ENCODE data around the gene FZD7.

The FZD7 gene

DNA sequence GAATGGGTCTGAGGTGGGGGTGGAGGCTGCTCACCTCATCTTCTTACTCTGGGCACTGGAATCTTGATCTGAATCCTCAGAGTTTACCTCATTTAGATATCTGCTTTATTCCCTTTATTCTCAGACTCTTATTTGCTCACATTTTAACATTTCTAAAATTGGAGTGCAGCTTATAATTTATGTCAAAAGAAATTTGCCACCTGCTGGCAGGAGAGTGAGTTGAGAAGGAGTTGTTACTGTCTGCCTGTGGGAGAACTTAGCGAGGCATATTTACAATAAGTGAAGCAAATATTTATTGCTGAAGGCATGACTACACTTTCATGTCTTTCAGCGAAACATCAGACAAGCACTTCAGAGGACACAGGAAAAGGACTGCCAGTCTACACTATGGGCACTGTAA lies 23.0 kb downstream of the FZD7 start:
- Histone ChIP-seq H3K4me1 (no peaks in the 10 kb centered on the region), H3K27me3 (ENCODE audit: control insufficient read depth, insufficient read depth, low read length) (no peaks in the 10 kb centered on the region), H3K9me3 (ENCODE audit: control insufficient read depth, low read length) (no peaks in the 10 kb centered on the region), H3K4me2 (ENCODE audit: low read length) (no peak overlapping the region), H3K36me3 (ENCODE audit: control insufficient read depth, insufficient read depth, low read length) (no peaks in the 10 kb centered on the region), H3K9ac (no peak overlapping the region), H3K79me2 (no peaks in the 10 kb centered on the region), H3K4me3 (ENCODE audit: low read depth, low read length) (no peak overlapping the region), H2AFZ (no peak overlapping the region), H3K27ac (no peak overlapping the region)
- TF ChIP-seq, protein P1, sequence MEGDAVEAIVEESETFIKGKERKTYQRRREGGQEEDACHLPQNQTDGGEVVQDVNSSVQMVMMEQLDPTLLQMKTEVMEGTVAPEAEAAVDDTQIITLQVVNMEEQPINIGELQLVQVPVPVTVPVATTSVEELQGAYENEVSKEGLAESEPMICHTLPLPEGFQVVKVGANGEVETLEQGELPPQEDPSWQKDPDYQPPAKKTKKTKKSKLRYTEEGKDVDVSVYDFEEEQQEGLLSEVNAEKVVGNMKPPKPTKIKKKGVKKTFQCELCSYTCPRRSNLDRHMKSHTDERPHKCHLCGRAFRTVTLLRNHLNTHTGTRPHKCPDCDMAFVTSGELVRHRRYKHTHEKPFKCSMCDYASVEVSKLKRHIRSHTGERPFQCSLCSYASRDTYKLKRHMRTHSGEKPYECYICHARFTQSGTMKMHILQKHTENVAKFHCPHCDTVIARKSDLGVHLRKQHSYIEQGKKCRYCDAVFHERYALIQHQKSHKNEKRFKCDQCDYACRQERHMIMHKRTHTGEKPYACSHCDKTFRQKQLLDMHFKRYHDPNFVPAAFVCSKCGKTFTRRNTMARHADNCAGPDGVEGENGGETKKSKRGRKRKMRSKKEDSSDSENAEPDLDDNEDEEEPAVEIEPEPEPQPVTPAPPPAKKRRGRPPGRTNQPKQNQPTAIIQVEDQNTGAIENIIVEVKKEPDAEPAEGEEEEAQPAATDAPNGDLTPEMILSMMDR (IDR thresholded peaks at IDR 0.05): peak; percentile 29

DNA sequence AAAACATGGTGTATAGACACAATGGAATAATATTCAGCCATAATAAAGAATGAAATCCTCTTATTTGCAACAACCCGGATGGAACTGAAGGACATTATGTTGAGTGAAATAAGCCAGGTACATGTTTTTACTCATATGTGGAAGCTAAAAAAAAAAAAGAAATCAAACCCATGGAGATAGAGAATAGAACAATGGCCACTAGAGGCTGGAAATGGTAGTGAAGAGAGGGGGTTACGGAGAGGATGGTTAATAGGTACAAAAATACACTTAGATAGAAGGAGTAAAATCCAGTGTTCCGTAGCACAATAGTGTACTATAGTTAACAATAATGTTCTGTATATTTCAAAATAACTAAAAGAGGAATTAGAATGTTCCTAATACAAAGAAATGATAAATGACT lies 26.6 kb downstream of the FZD7 start:
- Histone ChIP-seq H3K4me3 (ENCODE audit: low read depth, low read length) (no peak overlapping the region), H3K79me2 (no peaks in the 10 kb centered on the region), H2AFZ (no peak overlapping the region), H3K27ac (no peak overlapping the region), H3K4me1 (no peaks in the 10 kb centered on the region), H3K27me3 (ENCODE audit: control insufficient read depth, insufficient read depth, low read length) (no peaks in the 10 kb centered on the region), H3K36me3 (ENCODE audit: control insufficient read depth, insufficient read depth, low read length) (no peaks in the 10 kb centered on the region), H3K9ac (no peak overlapping the region), H3K4me2 (ENCODE audit: low read length) (no peak overlapping the region), H3K9me3 (ENCODE audit: control insufficient read depth, low read length) (no peaks in the 10 kb centered on the region)
- TF ChIP-seq, protein P1 (IDR thresholded peaks at IDR 0.05): peak; percentile 14

DNA sequence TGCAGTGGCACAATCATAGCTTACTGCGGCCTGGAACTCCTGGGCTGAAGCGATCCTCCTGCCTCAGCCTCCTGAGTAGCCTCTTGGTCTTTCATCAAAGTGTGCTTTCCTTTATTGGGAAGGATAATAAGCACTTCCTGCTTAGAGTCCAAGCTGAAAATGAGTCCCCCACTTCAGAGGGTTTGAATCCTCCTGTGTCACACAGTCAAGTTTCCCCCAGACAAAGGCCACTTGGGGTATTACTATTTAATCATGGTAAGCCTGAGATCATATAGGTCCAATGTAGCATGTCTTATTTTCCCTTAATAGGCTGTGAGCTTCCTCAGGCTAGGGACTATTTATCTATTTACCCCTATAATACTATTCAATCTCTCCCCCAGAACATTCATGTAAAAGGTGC lies 28.0 kb downstream of the FZD7 start:
- Histone ChIP-seq H3K27ac (no peak overlapping the region), H3K27me3 (ENCODE audit: control insufficient read depth, insufficient read depth, low read length) (no peaks in the 10 kb centered on the region), H3K4me3 (ENCODE audit: low read depth, low read length) (no peak overlapping the region), H3K4me2 (ENCODE audit: low read length) (no peak overlapping the region), H3K9ac (no peak overlapping the region), H2AFZ (no peak overlapping the region), H3K79me2 (no peaks in the 10 kb centered on the region), H3K9me3 (ENCODE audit: control insufficient read depth, low read length) (no peaks in the 10 kb centered on the region), H3K36me3 (ENCODE audit: control insufficient read depth, insufficient read depth, low read length) (no peaks in the 10 kb centered on the region), H3K4me1 (no peaks in the 10 kb centered on the region)
- TF ChIP-seq, protein P1 (IDR thresholded peaks at IDR 0.05): no peak

DNA sequence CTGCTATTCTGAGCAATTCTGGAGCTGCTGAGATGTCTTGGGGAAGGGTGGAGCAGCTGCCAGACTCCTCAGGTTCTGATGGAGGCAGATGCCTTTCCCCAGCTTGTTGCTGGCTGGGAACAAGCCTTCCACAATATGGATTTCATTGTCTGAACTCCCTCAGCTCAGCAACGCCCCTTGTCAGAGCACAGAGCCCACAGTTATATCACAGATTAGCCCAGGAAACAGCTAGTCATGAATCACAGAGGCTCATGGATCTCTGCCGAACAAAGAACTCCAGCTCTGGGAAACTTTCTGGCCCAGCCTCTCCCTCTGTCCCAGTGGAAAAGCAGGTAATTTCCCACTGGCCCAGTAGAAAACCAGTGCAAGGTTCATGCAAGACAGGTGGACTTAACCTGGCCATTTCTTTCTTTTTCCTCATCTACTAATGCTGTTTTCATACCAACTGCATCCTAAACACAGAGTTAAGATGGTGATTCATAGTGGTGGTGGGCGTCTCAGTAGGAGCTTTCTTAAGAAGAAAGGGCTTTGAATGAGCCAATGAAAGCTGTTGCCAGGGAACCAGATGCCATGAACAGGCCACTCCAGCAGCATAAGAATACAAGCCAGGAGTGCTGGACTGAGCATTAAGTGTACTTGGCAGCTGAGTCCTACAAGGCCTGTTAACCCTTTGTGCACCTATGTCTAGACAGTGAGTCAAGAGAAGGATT lies 30.7 kb downstream of the FZD7 start:
- TF ChIP-seq, protein P1 (IDR thresholded peaks at IDR 0.05): no peak
- peak overlapping the region; percentile 41 for H2AFZ ChIP-seq
- H3K9ac ChIP-seq: no peak overlapping the region
- H3K27ac ChIP-seq: no peak overlapping the region
- no peaks in the 10 kb centered on the region for H3K9me3 ChIP-seq (ENCODE audit: control insufficient read depth, low read length)
- no peak overlapping the region for H3K4me2 ChIP-seq (ENCODE audit: low read length)
- no peaks in the 10 kb centered on the region for H3K79me2 ChIP-seq
- no peak overlapping the region for H3K4me3 ChIP-seq (ENCODE audit: low read depth, low read length)
- H3K36me3 ChIP-seq (ENCODE audit: control insufficient read depth, insufficient read depth, low read length): no peaks in the 10 kb centered on the region
- H3K27me3 ChIP-seq (ENCODE audit: control insufficient read depth, insufficient read depth, low read length): no peaks in the 10 kb centered on the region
- H3K4me1 ChIP-seq: no peaks in the 10 kb centered on the region

DNA sequence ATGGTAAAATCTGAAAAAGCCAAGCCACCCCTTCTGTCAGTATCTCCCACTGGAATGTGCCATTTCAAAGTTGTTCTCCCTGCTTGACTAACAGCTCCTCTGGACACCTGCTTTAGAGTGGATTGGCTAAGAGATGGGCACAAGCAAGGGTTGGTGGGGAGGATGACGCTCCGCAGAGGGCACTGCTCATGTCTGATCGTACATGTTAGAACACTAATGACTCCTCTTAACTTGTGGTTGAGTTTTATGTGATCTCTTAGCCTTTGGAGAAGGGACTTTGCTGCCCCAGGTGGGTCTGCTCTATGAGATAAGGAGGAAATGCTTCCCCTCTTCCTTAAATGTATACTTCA lies 31.2 kb downstream of the FZD7 start:
- Histone ChIP-seq H3K9me3 (ENCODE audit: control insufficient read depth, low read length) (no peaks in the 10 kb centered on the region), H3K9ac (no peak overlapping the region), H3K4me1 (no peaks in the 10 kb centered on the region), H3K27me3 (ENCODE audit: control insufficient read depth, insufficient read depth, low read length) (no peaks in the 10 kb centered on the region), H3K27ac (no peak overlapping the region), H3K36me3 (ENCODE audit: control insufficient read depth, insufficient read depth, low read length) (no peaks in the 10 kb centered on the region), H2AFZ (no peak overlapping the region), H3K4me2 (ENCODE audit: low read length) (no peak overlapping the region), H3K79me2 (no peaks in the 10 kb centered on the region), H3K4me3 (ENCODE audit: low read depth, low read length) (no peak overlapping the region)
- TF ChIP-seq, protein P1 (IDR thresholded peaks at IDR 0.05): no peak

Measured in parathyroid adenoma (tissue), 2 donors.